Cerebellar cortex (tissue), 1 donor: Measurements from ENCODE around the gene SCFD2.

Experiments used
- DNase-seq: peaks from one replicate; pipeline ENCODE4 v3.0.0-alpha.2; 2015; ENCODE audit warnings: low spot score

SCFD2 gene

GRCh38 chr4:52956691-52957090 is 409.2 kb downstream of the SCFD2 start:
- no peak for DNase-seq

- DNase-seq = no peak
These were observed 411.2 kb downstream of the SCFD2 start for GRCh38 chr4:52954560-52955170.

- no peak for DNase-seq
These were observed 413.3 kb downstream of the SCFD2 start for GRCh38 chr4:52952540-52952939.

GRCh38 chr4:52951016-52951415 is 414.8 kb downstream of the SCFD2 start:
- DNase-seq = no peak

- no peak for DNase-seq
These were observed 415.6 kb downstream of the SCFD2 start for GRCh38 chr4:52950226-52950625.

GRCh38 chr4:52949336-52949735 is 416.5 kb downstream of the SCFD2 start:
- DNase-seq = no peak

- DNase-seq = no peak
These were observed 417.8 kb downstream of the SCFD2 start for GRCh38 chr4:52948057-52948423.

- DNase-seq = no peak
These were observed 418.3 kb downstream of the SCFD2 start for GRCh38 chr4:52947401-52948056.

- DNase-seq = peak; percentile 93
These were observed 419.0 kb downstream of the SCFD2 start for GRCh38 chr4:52946855-52947254.

- DNase-seq = peak; percentile 54
These were observed 419.9 kb downstream of the SCFD2 start for GRCh38 chr4:52945982-52946381.

GRCh38 chr4:52945326-52945898 is 420.4 kb downstream of the SCFD2 start:
- DNase-seq = peak; percentile 36

GRCh38 chr4:52943677-52944076 is 422.2 kb downstream of the SCFD2 start:
- no peak for DNase-seq

GRCh38 chr4:52942936-52943335 is 422.9 kb downstream of the SCFD2 start:
- DNase-seq = no peak

- peak; percentile 52 for DNase-seq
These were observed 424.4 kb downstream of the SCFD2 start for GRCh38 chr4:52941450-52941849.

GRCh38 chr4:52939739-52940138 is 426.1 kb downstream of the SCFD2 start:
- peak; percentile 98 for DNase-seq

GRCh38 chr4:52939325-52939724 is 426.5 kb downstream of the SCFD2 start:
- DNase-seq = no peak

GRCh38 chr4:52937829-52938228 is 428.0 kb downstream of the SCFD2 start:
- no peak for DNase-seq

- DNase-seq = no peak
These were observed 429.1 kb downstream of the SCFD2 start for GRCh38 chr4:52936729-52937128.

GRCh38 chr4:52935317-52935716 is 430.5 kb downstream of the SCFD2 start:
- DNase-seq = no peak

- DNase-seq = no peak
These were observed 432.1 kb downstream of the SCFD2 start for GRCh38 chr4:52933738-52934137.

GRCh38 chr4:52932591-52933470 is 433.0 kb downstream of the SCFD2 start:
- DNase-seq = no peak

GRCh38 chr4:52931243-52931642 is 434.6 kb downstream of the SCFD2 start:
- DNase-seq = no peak
